Mesothelial cell of epicardium (in vitro differentiated cells): Measurements from ENCODE around the gene DGKB. TPM values are rescaled to one million over a fixed set of nuclear protein-coding genes. Genes with fewer than 3 reads are reported as not detected.

Experiments used
- DNase-seq, 2 experiments: peaks; one replicate each; pipeline ENCODE4 v3.0.0; 2021; ENCODE audit warnings: low spot score in 2 of 2; ENCODE audit not compliant: unreplicated experiment in 2 of 2
- H3K27ac Mint-ChIP-seq: 2 replicates; pipeline ENCODE4 v1.8.0; 2021; ENCODE audit warnings: mixed read lengths
- H3K27me3 Mint-ChIP-seq: 2 replicates; pipeline ENCODE4 v1.8.0; 2021; ENCODE audit warnings: low read depth, mixed read lengths
- H3K36me3 Mint-ChIP-seq: 2 replicates; pipeline ENCODE4 v1.8.0; 2021; ENCODE audit warnings: mixed read lengths
- H3K4me1 Mint-ChIP-seq: 2 replicates; pipeline ENCODE4 v1.8.0; 2021; ENCODE audit warnings: mixed read lengths
- H3K4me3 Mint-ChIP-seq: 2 replicates; pipeline ENCODE4 v1.8.0; 2021; ENCODE audit warnings: mild to moderate bottlenecking, moderate library complexity, mixed read lengths
- H3K9me3 Mint-ChIP-seq: 2 replicates; pipeline ENCODE4 v1.8.0; 2021; ENCODE audit warnings: mixed read lengths
- total RNA-seq: library from RNA; stranded (reverse); gene quantifications from 3 replicates; pipeline ENCODE4 v1.2.1, GENCODE V29; 2021
- TF ChIP-seq, protein P1 (sequence below): fragments of 200-600 bp; sonication (generic); IDR thresholded peaks from one replicate; pipeline ENCODE4 v1.5.0; 2021; ENCODE audit warnings: antibody characterized with exemption; ENCODE audit not compliant: unreplicated experiment

Gene DGKB
- total RNA-seq, 1 donor from 2014 or later, result 3.9 TPM

DNA sequence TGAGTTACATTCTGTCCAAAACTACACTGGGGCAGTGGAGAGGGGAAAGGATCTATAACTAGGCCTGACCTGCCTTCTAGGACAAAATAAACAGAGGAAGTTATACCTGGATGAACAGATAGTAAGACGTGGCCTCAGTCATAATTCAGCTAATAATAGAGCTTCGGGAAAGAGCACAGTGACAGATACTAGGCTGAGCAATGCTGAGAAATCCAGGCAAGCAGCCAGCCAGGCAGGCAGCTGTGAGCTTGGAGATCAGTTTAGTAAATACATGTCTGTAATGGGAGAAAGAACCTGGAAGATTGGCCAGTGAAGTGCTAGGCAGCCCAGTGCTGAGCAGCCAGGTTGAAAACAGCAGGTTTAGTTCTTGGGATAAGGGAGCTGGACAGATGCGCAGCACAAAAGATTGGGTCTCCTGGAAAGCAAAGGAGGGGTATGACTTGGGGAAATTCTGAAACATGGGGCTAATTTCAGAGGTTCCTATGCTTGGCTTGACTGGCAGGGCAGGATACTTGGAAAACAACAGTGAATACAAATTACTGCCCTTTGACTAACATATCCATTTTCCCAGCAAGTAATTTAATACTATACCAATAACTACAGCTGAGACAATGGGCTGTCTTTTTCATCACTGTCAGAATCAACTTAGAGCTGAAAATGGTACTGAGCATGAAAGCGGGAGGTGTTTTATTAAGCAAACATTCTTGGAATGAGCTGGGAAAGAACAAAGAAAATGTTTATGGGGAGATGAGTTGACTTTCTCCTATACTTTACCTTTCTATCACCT is 140.8 kb downstream of the DGKB start:
- no peak overlapping the region for H3K4me3 Mint-ChIP-seq
- no peaks in the 10 kb centered on the region for H3K9me3 Mint-ChIP-seq
- no peaks in the 10 kb centered on the region for H3K36me3 Mint-ChIP-seq
- no peaks in the 10 kb centered on the region for H3K27me3 Mint-ChIP-seq
- H3K4me1 Mint-ChIP-seq, result peaks cover 27% of the 10 kb centered on the region
- peak overlapping the region; percentile 58 for H3K27ac Mint-ChIP-seq
- TF ChIP-seq, protein P1, sequence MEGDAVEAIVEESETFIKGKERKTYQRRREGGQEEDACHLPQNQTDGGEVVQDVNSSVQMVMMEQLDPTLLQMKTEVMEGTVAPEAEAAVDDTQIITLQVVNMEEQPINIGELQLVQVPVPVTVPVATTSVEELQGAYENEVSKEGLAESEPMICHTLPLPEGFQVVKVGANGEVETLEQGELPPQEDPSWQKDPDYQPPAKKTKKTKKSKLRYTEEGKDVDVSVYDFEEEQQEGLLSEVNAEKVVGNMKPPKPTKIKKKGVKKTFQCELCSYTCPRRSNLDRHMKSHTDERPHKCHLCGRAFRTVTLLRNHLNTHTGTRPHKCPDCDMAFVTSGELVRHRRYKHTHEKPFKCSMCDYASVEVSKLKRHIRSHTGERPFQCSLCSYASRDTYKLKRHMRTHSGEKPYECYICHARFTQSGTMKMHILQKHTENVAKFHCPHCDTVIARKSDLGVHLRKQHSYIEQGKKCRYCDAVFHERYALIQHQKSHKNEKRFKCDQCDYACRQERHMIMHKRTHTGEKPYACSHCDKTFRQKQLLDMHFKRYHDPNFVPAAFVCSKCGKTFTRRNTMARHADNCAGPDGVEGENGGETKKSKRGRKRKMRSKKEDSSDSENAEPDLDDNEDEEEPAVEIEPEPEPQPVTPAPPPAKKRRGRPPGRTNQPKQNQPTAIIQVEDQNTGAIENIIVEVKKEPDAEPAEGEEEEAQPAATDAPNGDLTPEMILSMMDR, result no peak
- DNase-seq, result peak in 1 of 2 experiments; percentile 54

DNA sequence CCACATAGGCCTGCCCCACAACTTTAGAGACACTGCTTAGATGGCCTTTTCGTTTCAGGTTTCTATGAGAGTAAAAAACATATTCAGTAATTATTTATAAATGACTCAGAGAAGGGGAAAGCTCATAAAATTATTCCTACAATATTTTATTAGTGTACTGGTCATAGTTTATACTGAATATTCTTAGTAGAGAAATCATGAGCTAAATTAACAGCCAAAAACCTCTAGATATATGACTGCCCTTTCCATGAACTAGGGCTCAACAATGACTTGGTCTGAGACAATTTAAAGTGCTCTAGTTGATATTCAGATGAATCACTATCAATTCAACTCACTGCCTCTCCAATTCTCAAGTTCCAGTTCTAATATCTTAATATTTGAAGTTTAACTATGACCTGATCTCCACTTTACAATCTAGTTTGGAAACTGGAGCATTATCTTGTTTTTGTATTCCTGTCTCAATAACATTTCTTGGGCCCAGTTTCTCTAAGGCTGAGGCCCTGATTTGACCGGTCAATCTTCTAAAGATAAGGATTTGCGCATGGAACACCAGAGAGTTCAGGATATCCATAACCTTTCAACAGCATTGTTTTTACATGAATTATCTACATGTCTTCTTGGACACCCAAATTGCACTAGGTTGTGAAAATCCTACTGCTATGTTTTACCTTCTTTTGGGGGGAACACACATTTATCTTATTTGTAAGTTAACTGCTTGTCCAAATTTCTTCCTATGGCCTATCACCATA is 141.6 kb downstream of the DGKB start:
- Mint-ChIP-seq H3K36me3 (no peaks in the 10 kb centered on the region), H3K4me3 (no peak overlapping the region), H3K27me3 (no peaks in the 10 kb centered on the region), H3K27ac (peak overlapping the region; percentile 58), H3K9me3 (no peaks in the 10 kb centered on the region), H3K4me1 (peaks cover 26% of the 10 kb centered on the region)
- TF ChIP-seq, protein P1, result no peak
- no peak for DNase-seq

DNA sequence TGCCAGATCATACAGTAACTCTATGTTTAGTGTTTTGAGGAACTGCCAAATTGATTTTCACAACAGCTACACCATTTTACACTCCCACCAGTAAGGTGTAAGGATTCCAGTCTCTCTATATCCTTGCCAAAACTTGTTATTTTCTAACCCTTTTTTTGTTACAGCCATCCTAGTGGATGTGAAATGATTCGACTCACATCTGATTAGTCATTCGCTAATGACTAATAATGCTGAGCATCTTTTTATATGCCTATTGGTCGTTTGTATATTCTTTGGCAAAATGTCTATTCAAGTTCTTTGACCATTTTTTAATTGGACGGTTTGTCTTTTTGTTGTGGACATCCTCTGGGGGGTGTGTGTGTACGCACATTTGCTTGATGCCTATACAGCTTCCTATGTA is 142.8 kb downstream of the DGKB start:
- TF ChIP-seq, protein P1, result no peak
- DNase-seq, result no peak
- Mint-ChIP-seq H3K36me3 (no peaks in the 10 kb centered on the region), H3K27ac (no peak overlapping the region), H3K27me3 (no peaks in the 10 kb centered on the region), H3K9me3 (no peaks in the 10 kb centered on the region), H3K4me3 (no peak overlapping the region), H3K4me1 (peaks cover 28% of the 10 kb centered on the region)

DNA sequence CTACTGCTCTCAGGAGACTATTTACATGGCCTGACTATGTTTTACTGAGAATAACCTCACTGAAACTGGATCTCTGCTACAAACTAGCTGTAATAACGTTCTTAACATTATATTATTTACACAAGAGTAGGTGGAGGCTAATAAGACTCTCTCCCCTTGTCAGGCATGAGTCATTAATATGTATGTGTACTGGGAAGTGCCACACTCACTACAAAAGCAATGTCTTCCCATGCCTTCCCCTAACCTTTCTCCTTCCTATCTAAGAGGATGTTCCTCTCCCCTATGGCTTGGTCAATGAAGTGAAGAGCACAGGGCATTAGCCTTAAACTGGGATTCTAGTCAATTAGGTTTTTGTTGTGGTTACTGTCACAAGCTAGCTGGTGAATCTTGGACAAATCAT is 147.9 kb downstream of the DGKB start:
- Mint-ChIP-seq H3K36me3 (no peaks in the 10 kb centered on the region), H3K4me3 (no peak overlapping the region), H3K27ac (no peak overlapping the region), H3K9me3 (no peaks in the 10 kb centered on the region), H3K27me3 (peaks cover 3% of the 10 kb centered on the region), H3K4me1 (peaks cover 9% of the 10 kb centered on the region)
- TF ChIP-seq, protein P1, result no peak
- DNase-seq, result no peak

DNA sequence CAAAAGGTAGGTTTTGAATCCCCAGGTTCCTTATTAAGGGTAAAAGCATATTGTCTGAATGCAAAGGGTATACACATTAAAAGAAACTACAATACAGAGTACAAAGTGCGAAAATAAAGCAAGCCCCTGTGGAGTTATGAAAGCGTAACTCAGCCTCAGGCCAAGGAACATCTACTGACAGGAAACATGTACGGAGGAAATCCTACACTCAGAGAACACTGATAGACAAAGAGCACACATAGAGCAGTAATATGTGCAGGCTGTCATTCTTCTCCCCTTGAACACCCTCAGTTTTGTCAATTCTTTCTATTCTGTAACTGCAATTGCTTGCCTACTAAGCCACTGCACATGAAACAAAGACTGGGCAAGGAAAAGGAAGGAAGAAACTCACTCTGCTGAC is 150.2 kb downstream of the DGKB start:
- peaks cover 22% of the 10 kb centered on the region for H3K4me1 Mint-ChIP-seq
- TF ChIP-seq, protein P1, result no peak
- no peak for DNase-seq
- no peaks in the 10 kb centered on the region for H3K9me3 Mint-ChIP-seq
- no peaks in the 10 kb centered on the region for H3K36me3 Mint-ChIP-seq
- H3K27me3 Mint-ChIP-seq, result peaks cover 3% of the 10 kb centered on the region
- H3K4me3 Mint-ChIP-seq, result no peak overlapping the region
- H3K27ac Mint-ChIP-seq, result no peak overlapping the region
